SK-N-SH treated with all-trans-retinoic acid at 6 μM for 48 hours (cell line): ENCODE results near the gene CAV2.

Source experiments
- BACH2 ChIP-seq: fragments of 250-450 bp; sonication (Bioruptor Pico); IDR thresholded peaks from 2 replicates; pipeline ENCODE4 v1.9.0; 2021; ENCODE audit warnings: mild to moderate bottlenecking, borderline replicate concordance
- CREB5 ChIP-seq: fragments of 250-450 bp; sonication (Bioruptor Pico); IDR thresholded peaks from 2 replicates; pipeline ENCODE4 v1.5.1; 2020; ENCODE audit warnings: low read depth, mild to moderate bottlenecking, moderate library complexity
- CSRNP3 ChIP-seq: fragments of 250-450 bp; sonication (Bioruptor Pico); IDR thresholded peaks from 2 replicates; pipeline ENCODE4 v1.5.1; 2021; ENCODE audit warnings: mild to moderate bottlenecking, moderate library complexity
- ISL1 ChIP-seq: fragments of 250-450 bp; sonication (Bioruptor Pico); IDR thresholded peaks from 2 replicates; pipeline ENCODE4 v2.1.2; 2022; ENCODE audit warnings: mild to moderate bottlenecking, moderate library complexity
- POU6F1 ChIP-seq: fragments of 250-450 bp; sonication (Bioruptor Pico); IDR thresholded peaks from 2 replicates; pipeline ENCODE4 v1.8.0; 2021; ENCODE audit warnings: low read depth, mild to moderate bottlenecking, moderate library complexity, borderline replicate concordance
- SNAI2 ChIP-seq: fragments of 250-450 bp; sonication (Bioruptor Pico); IDR thresholded peaks from 2 replicates; pipeline ENCODE4 v1.5.0; 2020; ENCODE audit warnings: mild to moderate bottlenecking, moderate library complexity
- TCF4 ChIP-seq: fragments of 250-450 bp; sonication (Bioruptor Pico); IDR thresholded peaks from 2 replicates; pipeline ENCODE4 v1.8.0; 2021; ENCODE audit warnings: mild to moderate bottlenecking, moderate library complexity, borderline replicate concordance
- ZFP3 ChIP-seq: fragments of 250-450 bp; sonication (Bioruptor Pico); IDR thresholded peaks from 2 replicates; pipeline ENCODE4 v1.5.0; 2020; ENCODE audit warnings: mild to moderate bottlenecking, moderate library complexity
- ZNF565 ChIP-seq: fragments of 450-650 bp; formaldehyde crosslinking; conservative IDR thresholded peaks from 2 replicates; pipeline ENCODE4 v1.5.0; 2020; ENCODE audit warnings: low read depth, mild to moderate bottlenecking, moderate library complexity
- ZNF70 ChIP-seq: fragments of 450-650 bp; formaldehyde crosslinking; IDR thresholded peaks from 2 replicates; pipeline ENCODE4 v1.5.0; 2020; ENCODE audit warnings: mild to moderate bottlenecking, moderate library complexity
- ZNF8 ChIP-seq: fragments of 450-650 bp; formaldehyde crosslinking; IDR thresholded peaks from 2 replicates; pipeline ENCODE4 v1.5.0; 2020; ENCODE audit warnings: mild to moderate bottlenecking, moderate library complexity

- TF ChIP-seq CREB5 (CRISPR knock-in tag) (no peak), ZFP3 (CRISPR knock-in tag) (no peak), TCF4 (CRISPR knock-in tag) (no peak), POU6F1 (CRISPR knock-in tag) (no peak), BACH2 (CRISPR knock-in tag) (no peak), ZNF70 (CRISPR knock-in tag) (no peak), CSRNP3 (no peak), SNAI2 (CRISPR knock-in tag) (no peak), ISL1 (CRISPR knock-in tag) (no peak), ZNF565 (CRISPR knock-in tag) (no peak), ZNF8 (CRISPR knock-in tag) (no peak)
Measured at GRCh38 chr7:116517626-116518025, 18.1 kb downstream of the CAV2 start.
